GM19463 (cell line): Measurements from ENCODE around the gene RAB7A.
"Not testable (repeated sequence)": the region's sequence is repeated elsewhere in the genome, so short reads cannot be mapped to it uniquely, and the experiment has no call there.

Source experiments
- ATAC-seq: cut with Tn5 transposase; IDR thresholded peaks from one replicate; pipeline ENCODE4 v1.9.1; 2021; ENCODE audit warnings: mild to moderate bottlenecking, moderate library complexity; ENCODE audit not compliant: unreplicated experiment

Gene RAB7A

GRCh38 chr3:128814519-128815317, 88.7 kb downstream of the RAB7A start:
- ATAC-seq, result no peak

- ATAC-seq, result no peak
Observed at GRCh38 chr3:128815318-128816064, 89.5 kb downstream of the RAB7A start.

- no peak for ATAC-seq
Observed at GRCh38 chr3:128818186-128818787, 92.3 kb downstream of the RAB7A start.

GRCh38 chr3:128820252-128820839, 94.4 kb downstream of the RAB7A start:
- ATAC-seq, result no peak

GRCh38 chr3:128823008-128823407, 97.0 kb downstream of the RAB7A start:
- no peak for ATAC-seq

- no peak for ATAC-seq
Observed at GRCh38 chr3:128823631-128824030, 97.6 kb downstream of the RAB7A start.

GRCh38 chr3:128824132-128824850, 98.3 kb downstream of the RAB7A start:
- ATAC-seq, result no peak

GRCh38 chr3:128825117-128825725, 99.2 kb downstream of the RAB7A start:
- ATAC-seq, result no peak

- not testable (repeated sequence) for ATAC-seq
Observed at GRCh38 chr3:128829087-128829486, 103.1 kb downstream of the RAB7A start.

- not testable (repeated sequence) for ATAC-seq
Observed at GRCh38 chr3:128829925-128830625, 104.1 kb downstream of the RAB7A start.

- ATAC-seq, result not testable (repeated sequence)
Observed at GRCh38 chr3:128830762-128831161, 104.8 kb downstream of the RAB7A start.

GRCh38 chr3:128832979-128833378, 107.0 kb downstream of the RAB7A start:
- ATAC-seq, result not testable (repeated sequence)

GRCh38 chr3:128835096-128835495, 109.1 kb downstream of the RAB7A start:
- ATAC-seq, result no peak

GRCh38 chr3:128841926-128842920, 116.2 kb downstream of the RAB7A start:
- no peak for ATAC-seq

- ATAC-seq, result no peak
Observed at GRCh38 chr3:128844502-128844901, 118.5 kb downstream of the RAB7A start.

- ATAC-seq, result no peak
Observed at GRCh38 chr3:128845119-128845777, 119.3 kb downstream of the RAB7A start.

GRCh38 chr3:128845778-128846485, 119.9 kb downstream of the RAB7A start:
- ATAC-seq, result peak; percentile 91
